HEK293 (cell line): ENCODE data around the gene IPO8.

Source experiments
- KLF1 ChIP-seq: fragments of 450-650 bp; formaldehyde crosslinking; IDR thresholded peaks from 2 replicates; pipeline ENCODE4 v1.5.1; 2016; ENCODE audit warnings: missing biosample characterization, missing genetic modification characterization
- TCF7L2 ChIP-seq: IDR thresholded peaks from 2 replicates; pipeline ENCODE4 v1.6.1; 2011; ENCODE audit warnings: low read depth, mild to moderate bottlenecking, inconsistent platforms, low read length, moderate library complexity, borderline replicate concordance
- YY1 ChIP-seq: fragments of 450-650 bp; formaldehyde crosslinking; IDR thresholded peaks from 2 replicates; pipeline ENCODE4 v1.5.1; 2018; ENCODE audit warnings: missing biosample characterization, missing genetic modification characterization
- ZNF335 ChIP-seq: fragments of 450-650 bp; formaldehyde crosslinking; conservative IDR thresholded peaks from 2 replicates; pipeline ENCODE4 v1.5.1; 2016; ENCODE audit warnings: missing biosample characterization, missing genetic modification characterization
- ZNF366 ChIP-seq: fragments of 450-650 bp; formaldehyde crosslinking; conservative IDR thresholded peaks from 2 replicates; pipeline ENCODE4 v1.5.1; 2016; ENCODE audit warnings: missing biosample characterization, missing genetic modification characterization
- ZNF670 ChIP-seq: fragments of 450-650 bp; formaldehyde crosslinking; IDR thresholded peaks from 2 replicates; pipeline ENCODE4 v1.5.1; 2016; ENCODE audit warnings: missing biosample characterization, missing genetic modification characterization, low read depth
- ZNF701 ChIP-seq: fragments of 450-650 bp; formaldehyde crosslinking; IDR thresholded peaks from 2 replicates; pipeline ENCODE4 v1.5.1; 2016; ENCODE audit warnings: missing biosample characterization, missing genetic modification characterization
- ZNF792 ChIP-seq: fragments of 450-650 bp; formaldehyde crosslinking; IDR thresholded peaks from 2 replicates; pipeline ENCODE4 v1.5.1; 2016; ENCODE audit warnings: missing biosample characterization, missing genetic modification characterization
- TF ChIP-seq, protein P1 (sequence below): fragments of 450-650 bp; formaldehyde crosslinking; IDR thresholded peaks from 2 replicates; pipeline ENCODE4 v1.5.1; 2016; ENCODE audit warnings: missing biosample characterization, missing genetic modification characterization
- TF ChIP-seq, protein P2 (sequence below): fragments of 450-650 bp; formaldehyde crosslinking; IDR thresholded peaks from 2 replicates; pipeline ENCODE4 v1.5.1; 2016; ENCODE audit warnings: missing biosample characterization, missing genetic modification characterization
- TF ChIP-seq, protein P3 (sequence below): IDR thresholded peaks from 2 replicates; pipeline ENCODE4 v1.6.1; 2011; ENCODE audit warnings: mild to moderate bottlenecking, low read depth, low read length, borderline replicate concordance
- TF ChIP-seq, protein P4 (sequence below): fragments of 450-650 bp; formaldehyde crosslinking; IDR thresholded peaks from 2 replicates; pipeline ENCODE4 v1.5.1; 2017; ENCODE audit warnings: missing biosample characterization, missing genetic modification characterization
- TF ChIP-seq, protein P5 (sequence below): fragments of 450-650 bp; formaldehyde crosslinking; IDR thresholded peaks from 2 replicates; pipeline ENCODE4 v1.5.1; 2016; ENCODE audit warnings: missing biosample characterization, missing genetic modification characterization, low read depth
- TF ChIP-seq, protein P6 (sequence below): fragments of 450-650 bp; formaldehyde crosslinking; IDR thresholded peaks from 2 replicates; pipeline ENCODE4 v1.5.1; 2016; ENCODE audit warnings: missing biosample characterization, missing genetic modification characterization

DNA sequence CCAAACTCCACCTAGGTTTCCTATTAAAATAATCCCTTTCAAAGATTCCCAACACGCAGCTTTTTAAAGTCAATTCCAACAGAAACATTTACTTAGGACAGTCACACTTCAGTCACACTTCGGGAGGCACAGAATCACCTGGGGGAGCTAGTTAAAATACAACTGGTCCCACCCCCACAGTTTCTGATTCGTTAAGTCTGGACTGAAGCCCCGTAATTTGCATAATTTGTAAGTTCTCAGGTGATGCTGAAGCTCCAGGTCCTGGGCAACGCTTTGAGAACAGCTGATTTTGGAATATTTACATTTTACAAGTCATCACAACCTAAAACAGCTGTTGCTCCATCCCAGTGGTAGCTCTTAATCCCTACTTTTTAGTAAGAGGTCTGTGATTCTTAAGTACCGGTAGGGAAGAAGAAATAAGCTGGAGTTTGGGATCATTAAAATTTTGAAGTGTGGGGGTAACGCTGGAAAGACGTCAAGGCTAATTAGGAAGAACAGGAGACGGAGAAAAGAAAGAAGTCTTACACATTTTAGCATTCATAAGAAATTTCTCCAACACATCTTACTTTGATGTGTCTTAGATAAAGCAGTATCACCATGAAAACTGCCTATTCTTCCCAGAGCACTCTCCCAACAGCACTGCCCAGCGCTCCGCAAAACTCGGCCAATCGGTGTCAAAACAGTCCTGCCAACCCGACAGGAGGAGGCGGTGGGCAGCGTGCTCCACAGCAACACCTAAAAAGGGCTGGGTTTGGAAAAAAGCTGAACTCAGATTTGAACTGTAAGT lies 1.1 kb downstream of the IPO8 start:
- TF ChIP-seq ZNF366 (tag by site-specific recombination) (no peak), KLF1 (tag by site-specific recombination) (no peak), YY1 (tag by site-specific recombination) (no peak), TCF7L2 (no peak), ZNF701 (tag by site-specific recombination) (no peak), ZNF335 (tag by site-specific recombination) (no peak), ZNF792 (tag by site-specific recombination) (no peak), ZNF670 (tag by site-specific recombination) (no peak)
- TF ChIP-seq, protein P1, sequence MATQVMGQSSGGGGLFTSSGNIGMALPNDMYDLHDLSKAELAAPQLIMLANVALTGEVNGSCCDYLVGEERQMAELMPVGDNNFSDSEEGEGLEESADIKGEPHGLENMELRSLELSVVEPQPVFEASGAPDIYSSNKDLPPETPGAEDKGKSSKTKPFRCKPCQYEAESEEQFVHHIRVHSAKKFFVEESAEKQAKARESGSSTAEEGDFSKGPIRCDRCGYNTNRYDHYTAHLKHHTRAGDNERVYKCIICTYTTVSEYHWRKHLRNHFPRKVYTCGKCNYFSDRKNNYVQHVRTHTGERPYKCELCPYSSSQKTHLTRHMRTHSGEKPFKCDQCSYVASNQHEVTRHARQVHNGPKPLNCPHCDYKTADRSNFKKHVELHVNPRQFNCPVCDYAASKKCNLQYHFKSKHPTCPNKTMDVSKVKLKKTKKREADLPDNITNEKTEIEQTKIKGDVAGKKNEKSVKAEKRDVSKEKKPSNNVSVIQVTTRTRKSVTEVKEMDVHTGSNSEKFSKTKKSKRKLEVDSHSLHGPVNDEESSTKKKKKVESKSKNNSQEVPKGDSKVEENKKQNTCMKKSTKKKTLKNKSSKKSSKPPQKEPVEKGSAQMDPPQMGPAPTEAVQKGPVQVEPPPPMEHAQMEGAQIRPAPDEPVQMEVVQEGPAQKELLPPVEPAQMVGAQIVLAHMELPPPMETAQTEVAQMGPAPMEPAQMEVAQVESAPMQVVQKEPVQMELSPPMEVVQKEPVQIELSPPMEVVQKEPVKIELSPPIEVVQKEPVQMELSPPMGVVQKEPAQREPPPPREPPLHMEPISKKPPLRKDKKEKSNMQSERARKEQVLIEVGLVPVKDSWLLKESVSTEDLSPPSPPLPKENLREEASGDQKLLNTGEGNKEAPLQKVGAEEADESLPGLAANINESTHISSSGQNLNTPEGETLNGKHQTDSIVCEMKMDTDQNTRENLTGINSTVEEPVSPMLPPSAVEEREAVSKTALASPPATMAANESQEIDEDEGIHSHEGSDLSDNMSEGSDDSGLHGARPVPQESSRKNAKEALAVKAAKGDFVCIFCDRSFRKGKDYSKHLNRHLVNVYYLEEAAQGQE (tag by site-specific recombination) = no peak
- TF ChIP-seq, protein P2, sequence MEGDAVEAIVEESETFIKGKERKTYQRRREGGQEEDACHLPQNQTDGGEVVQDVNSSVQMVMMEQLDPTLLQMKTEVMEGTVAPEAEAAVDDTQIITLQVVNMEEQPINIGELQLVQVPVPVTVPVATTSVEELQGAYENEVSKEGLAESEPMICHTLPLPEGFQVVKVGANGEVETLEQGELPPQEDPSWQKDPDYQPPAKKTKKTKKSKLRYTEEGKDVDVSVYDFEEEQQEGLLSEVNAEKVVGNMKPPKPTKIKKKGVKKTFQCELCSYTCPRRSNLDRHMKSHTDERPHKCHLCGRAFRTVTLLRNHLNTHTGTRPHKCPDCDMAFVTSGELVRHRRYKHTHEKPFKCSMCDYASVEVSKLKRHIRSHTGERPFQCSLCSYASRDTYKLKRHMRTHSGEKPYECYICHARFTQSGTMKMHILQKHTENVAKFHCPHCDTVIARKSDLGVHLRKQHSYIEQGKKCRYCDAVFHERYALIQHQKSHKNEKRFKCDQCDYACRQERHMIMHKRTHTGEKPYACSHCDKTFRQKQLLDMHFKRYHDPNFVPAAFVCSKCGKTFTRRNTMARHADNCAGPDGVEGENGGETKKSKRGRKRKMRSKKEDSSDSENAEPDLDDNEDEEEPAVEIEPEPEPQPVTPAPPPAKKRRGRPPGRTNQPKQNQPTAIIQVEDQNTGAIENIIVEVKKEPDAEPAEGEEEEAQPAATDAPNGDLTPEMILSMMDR (tag by site-specific recombination) = no peak
- TF ChIP-seq, protein P3, sequence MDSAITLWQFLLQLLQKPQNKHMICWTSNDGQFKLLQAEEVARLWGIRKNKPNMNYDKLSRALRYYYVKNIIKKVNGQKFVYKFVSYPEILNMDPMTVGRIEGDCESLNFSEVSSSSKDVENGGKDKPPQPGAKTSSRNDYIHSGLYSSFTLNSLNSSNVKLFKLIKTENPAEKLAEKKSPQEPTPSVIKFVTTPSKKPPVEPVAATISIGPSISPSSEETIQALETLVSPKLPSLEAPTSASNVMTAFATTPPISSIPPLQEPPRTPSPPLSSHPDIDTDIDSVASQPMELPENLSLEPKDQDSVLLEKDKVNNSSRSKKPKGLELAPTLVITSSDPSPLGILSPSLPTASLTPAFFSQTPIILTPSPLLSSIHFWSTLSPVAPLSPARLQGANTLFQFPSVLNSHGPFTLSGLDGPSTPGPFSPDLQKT = no peak
- TF ChIP-seq, protein P4, sequence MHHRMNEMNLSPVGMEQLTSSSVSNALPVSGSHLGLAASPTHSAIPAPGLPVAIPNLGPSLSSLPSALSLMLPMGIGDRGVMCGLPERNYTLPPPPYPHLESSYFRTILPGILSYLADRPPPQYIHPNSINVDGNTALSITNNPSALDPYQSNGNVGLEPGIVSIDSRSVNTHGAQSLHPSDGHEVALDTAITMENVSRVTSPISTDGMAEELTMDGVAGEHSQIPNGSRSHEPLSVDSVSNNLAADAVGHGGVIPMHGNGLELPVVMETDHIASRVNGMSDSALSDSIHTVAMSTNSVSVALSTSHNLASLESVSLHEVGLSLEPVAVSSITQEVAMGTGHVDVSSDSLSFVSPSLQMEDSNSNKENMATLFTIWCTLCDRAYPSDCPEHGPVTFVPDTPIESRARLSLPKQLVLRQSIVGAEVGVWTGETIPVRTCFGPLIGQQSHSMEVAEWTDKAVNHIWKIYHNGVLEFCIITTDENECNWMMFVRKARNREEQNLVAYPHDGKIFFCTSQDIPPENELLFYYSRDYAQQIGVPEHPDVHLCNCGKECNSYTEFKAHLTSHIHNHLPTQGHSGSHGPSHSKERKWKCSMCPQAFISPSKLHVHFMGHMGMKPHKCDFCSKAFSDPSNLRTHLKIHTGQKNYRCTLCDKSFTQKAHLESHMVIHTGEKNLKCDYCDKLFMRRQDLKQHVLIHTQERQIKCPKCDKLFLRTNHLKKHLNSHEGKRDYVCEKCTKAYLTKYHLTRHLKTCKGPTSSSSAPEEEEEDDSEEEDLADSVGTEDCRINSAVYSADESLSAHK (tag by site-specific recombination) = no peak
- TF ChIP-seq, protein P5, sequence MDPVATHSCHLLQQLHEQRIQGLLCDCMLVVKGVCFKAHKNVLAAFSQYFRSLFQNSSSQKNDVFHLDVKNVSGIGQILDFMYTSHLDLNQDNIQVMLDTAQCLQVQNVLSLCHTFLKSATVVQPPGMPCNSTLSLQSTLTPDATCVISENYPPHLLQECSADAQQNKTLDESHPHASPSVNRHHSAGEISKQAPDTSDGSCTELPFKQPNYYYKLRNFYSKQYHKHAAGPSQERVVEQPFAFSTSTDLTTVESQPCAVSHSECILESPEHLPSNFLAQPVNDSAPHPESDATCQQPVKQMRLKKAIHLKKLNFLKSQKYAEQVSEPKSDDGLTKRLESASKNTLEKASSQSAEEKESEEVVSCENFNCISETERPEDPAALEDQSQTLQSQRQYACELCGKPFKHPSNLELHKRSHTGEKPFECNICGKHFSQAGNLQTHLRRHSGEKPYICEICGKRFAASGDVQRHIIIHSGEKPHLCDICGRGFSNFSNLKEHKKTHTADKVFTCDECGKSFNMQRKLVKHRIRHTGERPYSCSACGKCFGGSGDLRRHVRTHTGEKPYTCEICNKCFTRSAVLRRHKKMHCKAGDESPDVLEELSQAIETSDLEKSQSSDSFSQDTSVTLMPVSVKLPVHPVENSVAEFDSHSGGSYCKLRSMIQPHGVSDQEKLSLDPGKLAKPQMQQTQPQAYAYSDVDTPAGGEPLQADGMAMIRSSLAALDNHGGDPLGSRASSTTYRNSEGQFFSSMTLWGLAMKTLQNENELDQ (tag by site-specific recombination) = no peak
- TF ChIP-seq, protein P6, sequence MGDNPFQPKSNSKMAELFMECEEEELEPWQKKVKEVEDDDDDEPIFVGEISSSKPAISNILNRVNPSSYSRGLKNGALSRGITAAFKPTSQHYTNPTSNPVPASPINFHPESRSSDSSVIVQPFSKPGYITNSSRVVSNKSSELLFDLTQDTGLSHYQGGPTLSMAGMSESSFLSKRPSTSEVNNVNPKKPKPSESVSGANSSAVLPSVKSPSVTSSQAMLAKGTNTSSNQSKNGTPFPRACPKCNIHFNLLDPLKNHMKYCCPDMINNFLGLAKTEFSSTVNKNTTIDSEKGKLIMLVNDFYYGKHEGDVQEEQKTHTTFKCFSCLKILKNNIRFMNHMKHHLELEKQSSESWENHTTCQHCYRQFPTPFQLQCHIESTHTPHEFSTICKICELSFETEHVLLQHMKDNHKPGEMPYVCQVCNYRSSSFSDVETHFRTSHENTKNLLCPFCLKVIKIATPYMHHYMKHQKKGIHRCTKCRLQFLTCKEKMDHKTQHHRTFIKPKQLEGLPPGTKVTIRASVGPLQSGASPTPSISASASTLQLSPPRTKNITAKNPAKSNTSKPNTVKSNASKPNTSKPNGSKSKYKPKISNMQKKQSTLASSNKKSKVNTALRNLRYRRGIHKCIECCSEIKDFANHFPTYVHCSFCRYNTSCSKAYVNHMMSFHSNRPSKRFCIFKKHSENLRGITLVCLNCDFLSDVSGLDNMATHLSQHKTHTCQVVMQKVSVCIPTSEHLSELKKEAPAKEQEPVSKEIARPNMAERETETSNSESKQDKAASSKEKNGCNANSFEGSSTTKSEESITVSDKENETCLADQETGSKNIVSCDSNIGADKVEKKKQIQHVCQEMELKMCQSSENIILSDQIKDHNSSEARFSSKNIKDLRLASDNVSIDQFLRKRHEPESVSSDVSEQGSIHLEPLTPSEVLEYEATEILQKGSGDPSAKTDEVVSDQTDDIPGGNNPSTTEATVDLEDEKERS (tag by site-specific recombination) = no peak
